Measurements from ENCODE around the gene SRSF9.

- TF ChIP-seq CTCF (conservative IDR thresholded peaks at IDR 0.05) (no peak), ZFX (IDR thresholded peaks at IDR 0.05) (no peak)
Observed at GRCh38 chr12:120422892-120423456, 46.6 kb downstream of the SRSF9 start.

Measured in C4-2B (cell line).